HepG2 (cell line): ENCODE measurements around the gene CEBPA. TPM values are rescaled to one million over a fixed set of nuclear protein-coding genes. Genes with fewer than 3 reads are reported as not detected.

Experiments
- ATAC-seq: fragments of 200-7000 bp; cut with Tn5 transposase; 3 replicates; pipeline ENCODE4 v1.9.1; 2020; ENCODE audit warnings: mild to moderate bottlenecking, moderate library complexity
- BruUV-seq: library from RNA; stranded (reverse); fragments of 400-500 nt; replicated peaks from 2 replicates; lab custom pipeline; 2021; lab: Mats Ljungman, UMichigan
- CTCF ChIA-PET: fragments of 300-600 bp; formaldehyde crosslinking; extraction: SDS; loops from one replicate; lab custom pipeline; 2021; ENCODE audit warnings: low total read pairs, inconsistent platforms, low intra/inter-chr PET ratio; lab: Yijun Ruan, JAX
- POLR2A ChIA-PET: fragments of 350-600 bp; sonication (Branson Sonifier 250); formaldehyde crosslinking; loops from one replicate; lab custom pipeline; 2020; ENCODE audit warnings: antibody characterized with exemption, inconsistent platforms; lab: Yijun Ruan, JAX
- DNase-seq: peaks from one replicate; pipeline ENCODE4 v3.0.0-alpha.2; 2015; ENCODE audit warnings: low spot score
- FAIRE-seq: peaks from 3 replicates; lab custom pipeline; 2011; peaks lifted over from hg19 to GRCh38; lab: Jason Lieb, UNC
- H2AFZ ChIP-seq: one replicate; pipeline ENCODE4 v1.6.1; 2011; ENCODE audit warnings: low read length, inconsistent platforms
- H3K27ac ChIP-seq: fragments of 300-600 bp; 3 replicates; pipeline ENCODE4 v1.8.0; 2011; ENCODE audit warnings: mixed run types, mild to moderate bottlenecking, mixed read lengths, low read length, inconsistent platforms; ENCODE audit not compliant: insufficient read depth; ENCODE audit errors: extremely low read length
- H3K27me3 ChIP-seq, 2 experiments: fragments of 200-600 bp in 1 of 2; 2 replicates in 1 of 2; 3 replicates in 1 of 2; pipeline versions ENCODE4 v1.6.0 to v1.8.0; 2011; ENCODE audit warnings: low read length in 2 of 2, mild to moderate bottlenecking in 2 of 2, moderate library complexity in 2 of 2, inconsistent platforms in 1 of 2; ENCODE audit not compliant: insufficient read depth in 2 of 2, control insufficient read depth in 1 of 2
- H3K36me3 ChIP-seq, 2 experiments: fragments of 200-600 bp in 1 of 2; replicated peaks in 1 of 2; 2 replicates in 1 of 2; 3 replicates in 1 of 2; pipeline versions ENCODE4 v1.5.1 to v1.8.0; 2011; ENCODE audit warnings: low read length in 2 of 2, inconsistent platforms in 1 of 2; ENCODE audit not compliant: insufficient read depth in 2 of 2, control insufficient read depth in 1 of 2
- H3K4me1 ChIP-seq: 2 replicates; pipeline ENCODE4 v1.5.1; 2012; ENCODE audit warnings: low read length, inconsistent platforms; ENCODE audit not compliant: insufficient read depth
- H3K4me2 ChIP-seq: 2 replicates; pipeline ENCODE4 v1.6.0; 2011; ENCODE audit warnings: low read depth, low read length, inconsistent platforms
- H3K4me3 ChIP-seq, 3 experiments: fragments of 200-600 bp in 1 of 3; sonication (generic), shearing (Covaris generic) in 1 of 3; replicated peaks in 1 of 3; 2 replicates each; pipeline ENCODE4 v1.5.1; 2011 to 2016; ENCODE audit warnings: low read length in 3 of 3, inconsistent platforms in 2 of 3, low read depth in 2 of 3, mild to moderate bottlenecking in 2 of 3, control low read depth in 1 of 3, mixed read lengths in 1 of 3; ENCODE audit not compliant: insufficient read depth in 1 of 3
- H3K79me2 ChIP-seq: one replicate; pipeline ENCODE4 v1.6.1; 2011; ENCODE audit warnings: low read length, inconsistent platforms; ENCODE audit not compliant: insufficient read depth
- H3K9ac ChIP-seq: 2 replicates; pipeline ENCODE4 v1.6.0; 2011; ENCODE audit warnings: mild to moderate bottlenecking, low read depth, low read length, inconsistent platforms; ENCODE audit not compliant: insufficient read depth
- H3K9me3 ChIP-seq: 2 replicates; pipeline ENCODE4 v1.5.1; 2012; ENCODE audit warnings: mild to moderate bottlenecking, low read length
- H4K20me1 ChIP-seq: 2 replicates; pipeline ENCODE4 v1.6.0; 2011; ENCODE audit warnings: inconsistent platforms, mild to moderate bottlenecking, low read length, moderate library complexity; ENCODE audit not compliant: insufficient read depth
- GABPA ChIP-seq, 2 experiments: IDR thresholded peaks; 2 replicates each; pipeline ENCODE4 v1.6.1; 2011 to 2016; ENCODE audit warnings: low read depth in 2 of 2, low read length in 1 of 2, missing biosample characterization in 1 of 2, missing genetic modification characterization in 1 of 2
- HNRNPH1 ChIP-seq: fragments of 200-400 bp; formaldehyde crosslinking; optimal IDR thresholded peaks from 2 replicates; pipeline ENCODE3; 2017; ENCODE audit warnings: mild to moderate bottlenecking, low read depth, low read length
- HNRNPL ChIP-seq: fragments of 200-400 bp; formaldehyde crosslinking; IDR thresholded peaks from 2 replicates; pipeline ENCODE4 v1.6.1; 2017; ENCODE audit warnings: mild to moderate bottlenecking, low read depth, low read length
- SRSF9 ChIP-seq: fragments of 200-400 bp; formaldehyde crosslinking; IDR thresholded peaks from 2 replicates; pipeline ENCODE4 v1.6.1; 2018; ENCODE audit warnings: borderline replicate concordance, mild to moderate bottlenecking, low read depth, low read length; ENCODE audit not compliant: insufficient read depth, poor library complexity, severe bottlenecking
- WGBS: methylation state at CpG from one replicate; pipeline ENCODE4 v1.1.6; 2017; ENCODE audit warnings: low lambda C conversion rate; 5-methylcytosine and 5-hydroxymethylcytosine counted together
- in situ Hi-C: cut with HindIII; loops from 2 replicates; pipeline ENCODE4 v1.10.0; 2017; ENCODE audit warnings: low pct_unique_long_range_greater_than_20kb; ENCODE audit not compliant: extremely low pct_ligation_motif_present
- intact Hi-C: fragments of 100-400 bp; cut with micrococcal nuclease; formaldehyde crosslinking; loops from one replicate; pipeline ENCODE4 v1.10.0; 2022; ENCODE audit not compliant: unreplicated experiment
- polyA plus RNA-seq, 8 experiments: library from polyadenylated mRNA; depleted of rRNA in 3 of 8; stranded (reverse) in 7 of 8; unstranded in 1 of 8; fragments of >200 nt; fragmentation: Illumina TruSeq in 4 of 8; extraction: Trizol in 4 of 8; gene quantifications; 2 replicates each; pipeline versions ENCODE4 v1.2.1 to v1.2.3, GENCODE V29; 2011 to 2016; ENCODE audit warnings: low read depth in 4 of 8, missing spikeins in 1 of 8, mixed read lengths in 1 of 8; ENCODE audit not compliant: insufficient read depth in 1 of 8
- total RNA-seq, 5 experiments: library from RNA; depleted of rRNA; stranded (reverse); fragments of >200 nt; fragmentation: Illumina TruSeq; extraction: Trizol; gene quantifications; 2 replicates each; pipeline ENCODE4 v1.2.3, GENCODE V29; 2016; ENCODE audit warnings: low read depth in 1 of 5

The CEBPA gene
- total and polyA plus RNA-seq, 2 of the 13 experiments (the other 11 are each of a cell fraction or from before 2014, with no cell fraction given): 24.8 to 103 TPM

GRCh38 chr19:33260628-33261418 is 41.5 kb downstream of the CEBPA start:
- no peak overlapping the region for H2AFZ ChIP-seq
- intact Hi-C loops (no loop called here), in situ Hi-C loops (no loop called here)
- WGBS: 38% methylated on average over 13 of the region's 24 CpGs
- no peaks in the 10 kb centered on the region for H3K79me2 ChIP-seq
- H3K36me3 ChIP-seq: no peaks in the 10 kb centered on the region
- H3K9me3 ChIP-seq: peaks cover 5% of the 10 kb centered on the region
- H3K27me3 ChIP-seq: peaks cover 0 to 10% of the 10 kb centered on the region in 2 experiments; a peak in 3 of 5 replicates
- H4K20me1 ChIP-seq: no peaks in the 10 kb centered on the region
- H3K4me3 ChIP-seq: no peak overlapping the region; a peak in 1 of 6 replicates
- peaks cover 40% of the 10 kb centered on the region for H3K4me1 ChIP-seq
- FAIRE-seq (no peak), DNase-seq (no peak), ATAC-seq (peak; percentile 14; the same call in 2 of the 3 replicates)
- POLR2A ChIA-PET: interaction anchor here (1.1 to 1.7 kb wide), 3 partner anchors 12 to 39 kb away, joined by 3 to 5 read pairs (median 4); no protein-coding TSS in a partner anchor
- no TSS peak for BruUV-seq
- no peak overlapping the region for H3K27ac ChIP-seq
- H3K4me2 ChIP-seq: no peak overlapping the region
- no peak for TF ChIP-seq HNRNPH1
- TF ChIP-seq HNRNPL: 0 out of 2 replicates have a peak, but pooled peaks have one; percentile 34
- CTCF ChIA-PET: no interaction called here
- no peak overlapping the region for H3K9ac ChIP-seq

- TF ChIP-seq GABPA (IDR thresholded peaks at IDR 0.05; ENCODE audit: low read depth, low read length) (no peak), GABPA (CRISPR knock-in tag; IDR thresholded peaks at IDR 0.05; ENCODE audit: low read depth) (0 out of 2 replicates have a peak, but pooled peaks have one; percentile 44), SRSF9 (no peak)
- TF ChIP-seq, all 625 proteins: peak for 1
- POLR2A ChIA-PET: interaction anchor here (1.0 to 2.4 kb wide), 3 partner anchors 8 to 43 kb away, joined by 3 to 7 read pairs (median 3); partner anchors contain the start of gene CEBPA
- Histone ChIP-seq H3K27ac (no peak overlapping the region), H3K4me1 (peaks cover 35% of the 10 kb centered on the region), H3K9me3 (peaks cover 5% of the 10 kb centered on the region), H2AFZ (no peak overlapping the region), H3K79me2 (no peaks in the 10 kb centered on the region), H4K20me1 (no peaks in the 10 kb centered on the region), H3K27me3 (peaks cover 5 to 21% of the 10 kb centered on the region in 2 experiments; a peak in 4 of 5 replicates), H3K4me2 (no peak overlapping the region), H3K36me3 (no peaks in the 10 kb centered on the region), H3K4me3 (no peak overlapping the region), H3K9ac (no peak overlapping the region)
- intact Hi-C loops (no loop called here), in situ Hi-C loops (no loop called here)
- 54% methylated on average over 6 of the region's 6 CpGs for WGBS
- CTCF ChIA-PET: no interaction called here
- no TSS peak for BruUV-seq
- DNase-seq: no peak
- FAIRE-seq: no peak
- no peak for ATAC-seq
Observed at GRCh38 chr19:33259539-33259938, 42.8 kb downstream of the CEBPA start.
